ENCODE measurements around the gene EXOC6B.

Gene EXOC6B

DNA sequence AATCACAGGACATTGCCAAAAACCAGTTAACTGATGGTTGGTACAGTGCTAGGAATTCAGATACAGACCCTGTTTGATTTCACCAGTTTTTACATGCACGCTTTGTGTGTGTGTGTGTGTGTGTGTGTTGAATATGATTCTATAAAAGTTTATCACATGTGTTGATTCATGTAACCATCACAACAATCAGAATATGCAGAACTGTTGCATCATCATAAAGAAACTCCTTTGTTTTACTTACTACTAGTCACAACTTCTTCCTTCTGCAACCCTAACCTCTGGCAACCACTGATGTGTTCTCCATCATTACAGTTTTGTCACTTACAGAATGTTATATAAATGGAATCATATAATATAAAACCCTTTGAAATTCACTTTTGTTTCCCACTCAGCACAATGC, 533.4 kb downstream of the EXOC6B start:
- WGBS (ENCODE audit: extremely low coverage, insufficient coverage, insufficient read length), result no CpG with 5 or more reads among the region's 1 CpG
- Histone ChIP-seq H3K36me3 (ENCODE audit: control insufficient read depth in 1 of 2, insufficient read depth in 2 of 2, low read length in 2 of 2) (no peaks in the 10 kb centered on the region), H3K27me3 (ENCODE audit: insufficient read depth, low read length) (no peaks in the 10 kb centered on the region), H3K14ac (ENCODE audit: low read length) (no peak overlapping the region), H3K79me2 (ENCODE audit: control insufficient read depth, insufficient read depth, low read length, poor library complexity) (no peaks in the 10 kb centered on the region), H3K23ac (ENCODE audit: low read length) (no peak overlapping the region), H2BK12ac (ENCODE audit: low read length) (no peak overlapping the region), H3K27ac (ENCODE audit: low read depth, low read length) (no peak overlapping the region), H3K18ac (ENCODE audit: low read length) (no peak overlapping the region), H2BK5ac (ENCODE audit: low read depth, low read length, poor library complexity) (no peak overlapping the region), H2AK5ac (ENCODE audit: low read length) (no peak overlapping the region), H2BK120ac (ENCODE audit: insufficient read depth, low read length, poor library complexity) (no peak overlapping the region), H2AFZ (ENCODE audit: insufficient read depth, low read length, poor library complexity) (no peak overlapping the region), H3K9ac (ENCODE audit: low read length) (no peak overlapping the region), H3K4ac (ENCODE audit: low read depth, low read length) (no peak overlapping the region), H4K8ac (ENCODE audit: low read depth, low read length) (no peak overlapping the region), H3K4me2 (ENCODE audit: low read length) (no peak overlapping the region), H3K9me3 (ENCODE audit: insufficient read depth, low read depth, low read length) (no peaks in the 10 kb centered on the region), H4K91ac (ENCODE audit: low read depth, low read length) (no peak overlapping the region), H3K79me1 (ENCODE audit: low read length) (no peaks in the 10 kb centered on the region), H4K12ac (ENCODE audit: low read depth, low read length) (no peak overlapping the region), H3K4me1 (ENCODE audit: control insufficient read depth in 1 of 2, insufficient read depth in 2 of 2, low read length in 2 of 2) (no peaks in the 10 kb centered on the region), H3K4me3 (ENCODE audit: low read depth, low read length) (no peak overlapping the region)
- DNase-seq, result no peak

DNA sequence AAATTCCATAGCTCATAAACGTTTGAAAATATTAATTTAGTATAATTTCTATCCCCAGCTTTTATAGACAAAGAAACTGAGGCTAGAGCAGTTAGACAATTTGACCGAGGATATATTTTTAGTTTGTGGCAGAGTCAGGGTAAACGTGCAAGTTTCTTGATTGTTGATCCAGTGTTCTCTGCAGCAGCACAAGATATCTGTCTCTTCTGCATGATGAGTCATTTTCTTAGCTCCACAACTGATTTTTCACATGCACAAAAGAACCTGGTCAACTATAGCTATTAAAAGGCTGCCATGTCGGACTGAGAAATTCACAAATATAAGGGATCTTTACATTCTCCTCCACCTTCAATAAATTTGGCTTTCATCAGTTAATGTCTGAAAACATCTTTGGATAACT, 534.8 kb downstream of the EXOC6B start:
- no peaks in the 10 kb centered on the region for H3K4me1 ChIP-seq (ENCODE audit: control insufficient read depth in 1 of 2, insufficient read depth in 2 of 2, low read length in 2 of 2)
- no peak overlapping the region for H3K27ac ChIP-seq (ENCODE audit: low read depth, low read length)
- no peaks in the 10 kb centered on the region for H3K9me3 ChIP-seq (ENCODE audit: insufficient read depth, low read depth, low read length)
- no peak overlapping the region for H4K12ac ChIP-seq (ENCODE audit: low read depth, low read length)
- no peaks in the 10 kb centered on the region for H3K27me3 ChIP-seq (ENCODE audit: insufficient read depth, low read length)
- no peaks in the 10 kb centered on the region for H3K79me2 ChIP-seq (ENCODE audit: control insufficient read depth, insufficient read depth, low read length, poor library complexity)
- DNase-seq, result peak in 1 of 2 donors; percentile 8
- no peak overlapping the region for H3K9ac ChIP-seq (ENCODE audit: low read length)
- no peaks in the 10 kb centered on the region for H3K36me3 ChIP-seq (ENCODE audit: control insufficient read depth in 1 of 2, insufficient read depth in 2 of 2, low read length in 2 of 2)
- H2AK5ac ChIP-seq (ENCODE audit: low read length), result no peak overlapping the region
- H3K4me3 ChIP-seq (ENCODE audit: low read depth, low read length), result no peak overlapping the region
- no peak overlapping the region for H4K8ac ChIP-seq (ENCODE audit: low read depth, low read length)
- H3K4ac ChIP-seq (ENCODE audit: low read depth, low read length), result no peak overlapping the region
- no peak overlapping the region for H3K4me2 ChIP-seq (ENCODE audit: low read length)
- no peak overlapping the region for H3K18ac ChIP-seq (ENCODE audit: low read length)
- no peak overlapping the region for H2BK5ac ChIP-seq (ENCODE audit: low read depth, low read length, poor library complexity)
- no peak overlapping the region for H2AFZ ChIP-seq (ENCODE audit: insufficient read depth, low read length, poor library complexity)
- no peak overlapping the region for H3K14ac ChIP-seq (ENCODE audit: low read length)
- no peak overlapping the region for H2BK12ac ChIP-seq (ENCODE audit: low read length)
- WGBS (ENCODE audit: extremely low coverage, insufficient coverage, insufficient read length), result no CpG with 5 or more reads among the region's 4 CpGs
- H2BK120ac ChIP-seq (ENCODE audit: insufficient read depth, low read length, poor library complexity), result no peak overlapping the region
- H4K91ac ChIP-seq (ENCODE audit: low read depth, low read length), result no peak overlapping the region
- no peak overlapping the region for H3K23ac ChIP-seq (ENCODE audit: low read length)
- no peaks in the 10 kb centered on the region for H3K79me1 ChIP-seq (ENCODE audit: low read length)

DNA sequence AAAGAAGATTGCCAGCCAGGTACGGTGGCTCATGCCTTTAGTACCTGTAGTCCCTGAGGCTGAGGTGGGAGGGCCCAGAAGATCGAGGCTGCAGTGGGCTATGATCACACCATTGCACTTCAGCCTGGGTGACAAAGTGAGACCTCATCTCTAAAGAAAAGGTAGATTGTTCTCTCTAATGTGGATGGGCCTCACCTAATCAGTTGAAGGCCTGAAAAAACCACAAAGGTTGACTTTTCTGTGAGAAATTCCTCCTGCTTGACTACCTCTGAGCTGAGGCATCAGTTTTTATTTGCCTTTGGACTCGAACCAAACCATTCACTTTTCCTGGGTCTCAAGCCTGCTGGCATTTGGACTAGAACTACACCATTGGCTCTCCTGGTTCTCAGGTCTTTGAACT, 536.1 kb downstream of the EXOC6B start:
- no peaks in the 10 kb centered on the region for H3K9me3 ChIP-seq (ENCODE audit: insufficient read depth, low read depth, low read length)
- no peak overlapping the region for H3K4ac ChIP-seq (ENCODE audit: low read depth, low read length)
- H4K8ac ChIP-seq (ENCODE audit: low read depth, low read length), result no peak overlapping the region
- H2BK12ac ChIP-seq (ENCODE audit: low read length), result no peak overlapping the region
- no peak overlapping the region for H3K4me2 ChIP-seq (ENCODE audit: low read length)
- no peak overlapping the region for H3K27ac ChIP-seq (ENCODE audit: low read depth, low read length)
- no peaks in the 10 kb centered on the region for H3K36me3 ChIP-seq (ENCODE audit: control insufficient read depth in 1 of 2, insufficient read depth in 2 of 2, low read length in 2 of 2)
- no peak overlapping the region for H3K4me3 ChIP-seq (ENCODE audit: low read depth, low read length)
- H4K12ac ChIP-seq (ENCODE audit: low read depth, low read length), result no peak overlapping the region
- H3K9ac ChIP-seq (ENCODE audit: low read length), result no peak overlapping the region
- H2BK5ac ChIP-seq (ENCODE audit: low read depth, low read length, poor library complexity), result no peak overlapping the region
- WGBS (ENCODE audit: extremely low coverage, insufficient coverage, insufficient read length), result no CpG with 5 or more reads among the region's 3 CpGs
- H3K18ac ChIP-seq (ENCODE audit: low read length), result no peak overlapping the region
- no peaks in the 10 kb centered on the region for H3K79me1 ChIP-seq (ENCODE audit: low read length)
- no peak overlapping the region for H3K23ac ChIP-seq (ENCODE audit: low read length)
- no peak for DNase-seq
- no peak overlapping the region for H2AK5ac ChIP-seq (ENCODE audit: low read length)
- H3K79me2 ChIP-seq (ENCODE audit: control insufficient read depth, insufficient read depth, low read length, poor library complexity), result no peaks in the 10 kb centered on the region
- H4K91ac ChIP-seq (ENCODE audit: low read depth, low read length), result no peak overlapping the region
- H3K4me1 ChIP-seq (ENCODE audit: control insufficient read depth in 1 of 2, insufficient read depth in 2 of 2, low read length in 2 of 2), result no peaks in the 10 kb centered on the region
- no peak overlapping the region for H2AFZ ChIP-seq (ENCODE audit: insufficient read depth, low read length, poor library complexity)
- H2BK120ac ChIP-seq (ENCODE audit: insufficient read depth, low read length, poor library complexity), result no peak overlapping the region
- no peak overlapping the region for H3K14ac ChIP-seq (ENCODE audit: low read length)
- no peaks in the 10 kb centered on the region for H3K27me3 ChIP-seq (ENCODE audit: insufficient read depth, low read length)

DNA sequence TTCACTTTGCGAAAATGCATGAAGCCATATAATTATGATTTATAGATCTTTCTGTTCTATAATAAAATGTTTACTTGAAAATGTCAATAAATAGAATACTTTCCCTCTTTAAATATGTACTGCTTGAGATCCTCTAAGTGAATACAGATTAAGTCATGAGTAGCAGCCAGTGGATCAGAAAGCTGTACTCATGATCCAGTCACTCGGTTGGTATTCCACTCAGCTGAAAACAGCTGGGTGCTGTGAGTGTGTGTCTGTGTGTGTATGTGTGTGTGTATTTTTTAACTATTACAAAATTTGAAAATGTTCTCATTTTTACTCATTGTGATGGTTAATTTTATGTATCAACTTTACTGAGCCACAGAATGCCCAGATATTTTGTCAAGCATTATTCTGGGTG, 536.5 kb downstream of the EXOC6B start:
- no peak overlapping the region for H3K4me3 ChIP-seq (ENCODE audit: low read depth, low read length)
- no peak overlapping the region for H2AK5ac ChIP-seq (ENCODE audit: low read length)
- no peaks in the 10 kb centered on the region for H3K79me2 ChIP-seq (ENCODE audit: control insufficient read depth, insufficient read depth, low read length, poor library complexity)
- no peak overlapping the region for H2BK12ac ChIP-seq (ENCODE audit: low read length)
- no peak overlapping the region for H2AFZ ChIP-seq (ENCODE audit: insufficient read depth, low read length, poor library complexity)
- no peak overlapping the region for H3K9ac ChIP-seq (ENCODE audit: low read length)
- no peaks in the 10 kb centered on the region for H3K79me1 ChIP-seq (ENCODE audit: low read length)
- H3K14ac ChIP-seq (ENCODE audit: low read length), result no peak overlapping the region
- H3K4me2 ChIP-seq (ENCODE audit: low read length), result no peak overlapping the region
- no peak overlapping the region for H3K4ac ChIP-seq (ENCODE audit: low read depth, low read length)
- no peaks in the 10 kb centered on the region for H3K27me3 ChIP-seq (ENCODE audit: insufficient read depth, low read length)
- no peaks in the 10 kb centered on the region for H3K4me1 ChIP-seq (ENCODE audit: control insufficient read depth in 1 of 2, insufficient read depth in 2 of 2, low read length in 2 of 2)
- no peak overlapping the region for H4K12ac ChIP-seq (ENCODE audit: low read depth, low read length)
- WGBS (ENCODE audit: extremely low coverage, insufficient coverage, insufficient read length), result no CpG with 5 or more reads among the region's 2 CpGs
- H3K18ac ChIP-seq (ENCODE audit: low read length), result no peak overlapping the region
- no peak overlapping the region for H3K23ac ChIP-seq (ENCODE audit: low read length)
- no peak overlapping the region for H2BK120ac ChIP-seq (ENCODE audit: insufficient read depth, low read length, poor library complexity)
- DNase-seq, result peak in 1 of 2 donors; percentile 39
- H2BK5ac ChIP-seq (ENCODE audit: low read depth, low read length, poor library complexity), result no peak overlapping the region
- no peak overlapping the region for H4K91ac ChIP-seq (ENCODE audit: low read depth, low read length)
- H3K36me3 ChIP-seq (ENCODE audit: control insufficient read depth in 1 of 2, insufficient read depth in 2 of 2, low read length in 2 of 2), result no peaks in the 10 kb centered on the region
- no peaks in the 10 kb centered on the region for H3K9me3 ChIP-seq (ENCODE audit: insufficient read depth, low read depth, low read length)
- no peak overlapping the region for H3K27ac ChIP-seq (ENCODE audit: low read depth, low read length)
- no peak overlapping the region for H4K8ac ChIP-seq (ENCODE audit: low read depth, low read length)
